Suprapubic skin (tissue), 4 donors: ENCODE data around the gene TFAM.

Source experiments
- EP300 ChIP-seq: sonication (generic); formaldehyde crosslinking; IDR thresholded peaks from one replicate; pipeline ENCODE4 v1.6.1; 2017; ENCODE audit warnings: antibody characterized with exemption
- POLR2AphosphoS5 ChIP-seq, 3 donors: sonication (generic); formaldehyde crosslinking; IDR thresholded peaks; one replicate each; pipeline ENCODE4 v1.6.1; 2017; ENCODE audit warnings: antibody characterized with exemption in 3 of 3
- TF ChIP-seq, protein P1 (sequence below), 2 donors: fragments of 200-600 bp in 1 of 2; fragments of 450-650 bp in 1 of 2; sonication (generic) in 1 of 2; IDR thresholded peaks; one replicate each; pipeline ENCODE4 v1.5.1; 2016 to 2019; ENCODE audit warnings: antibody characterized with exemption in 2 of 2, mild to moderate bottlenecking in 1 of 2, moderate library complexity in 1 of 2

DNA sequence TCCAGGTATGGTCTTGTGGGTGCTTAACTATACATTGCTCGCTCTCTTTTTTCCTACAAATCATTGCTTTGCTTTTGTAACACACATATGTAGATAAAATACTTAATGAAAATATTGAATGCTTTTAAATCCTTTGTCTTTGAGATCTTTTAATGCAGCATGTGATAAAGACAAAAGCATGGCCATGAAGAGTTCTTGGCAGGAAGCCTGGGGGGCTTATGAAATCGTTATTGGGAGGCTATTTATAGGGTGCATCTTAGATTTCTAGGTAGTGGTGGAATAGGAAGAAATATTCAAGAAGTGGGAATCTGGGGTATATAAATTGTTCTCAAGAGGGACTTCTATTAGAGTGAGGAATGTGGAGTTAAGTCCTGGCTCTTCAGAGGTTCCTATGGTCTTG, 28.5 kb upstream of the TFAM start:
- TF ChIP-seq, protein P1, sequence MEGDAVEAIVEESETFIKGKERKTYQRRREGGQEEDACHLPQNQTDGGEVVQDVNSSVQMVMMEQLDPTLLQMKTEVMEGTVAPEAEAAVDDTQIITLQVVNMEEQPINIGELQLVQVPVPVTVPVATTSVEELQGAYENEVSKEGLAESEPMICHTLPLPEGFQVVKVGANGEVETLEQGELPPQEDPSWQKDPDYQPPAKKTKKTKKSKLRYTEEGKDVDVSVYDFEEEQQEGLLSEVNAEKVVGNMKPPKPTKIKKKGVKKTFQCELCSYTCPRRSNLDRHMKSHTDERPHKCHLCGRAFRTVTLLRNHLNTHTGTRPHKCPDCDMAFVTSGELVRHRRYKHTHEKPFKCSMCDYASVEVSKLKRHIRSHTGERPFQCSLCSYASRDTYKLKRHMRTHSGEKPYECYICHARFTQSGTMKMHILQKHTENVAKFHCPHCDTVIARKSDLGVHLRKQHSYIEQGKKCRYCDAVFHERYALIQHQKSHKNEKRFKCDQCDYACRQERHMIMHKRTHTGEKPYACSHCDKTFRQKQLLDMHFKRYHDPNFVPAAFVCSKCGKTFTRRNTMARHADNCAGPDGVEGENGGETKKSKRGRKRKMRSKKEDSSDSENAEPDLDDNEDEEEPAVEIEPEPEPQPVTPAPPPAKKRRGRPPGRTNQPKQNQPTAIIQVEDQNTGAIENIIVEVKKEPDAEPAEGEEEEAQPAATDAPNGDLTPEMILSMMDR (IDR thresholded peaks at IDR 0.05): no peak
- TF ChIP-seq EP300 (no peak), POLR2AphosphoS5 (IDR thresholded peaks at IDR 0.05) (no peak)
